Neural cell (in vitro differentiated cells): Measurements from ENCODE around the gene HPF1. TPM values are rescaled to one million over a fixed set of nuclear protein-coding genes. Genes with fewer than 3 reads are reported as not detected.

Experiments used
- H2AFZ ChIP-seq: fragments of 200-600, 300-800 bp; sonication (generic), shearing (Covaris generic); 2 replicates; pipeline ENCODE4 v1.6.0; 2014; ENCODE audit warnings: low read depth, mild to moderate bottlenecking, antibody characterized with exemption, low read length, moderate library complexity
- H3F3A ChIP-seq: fragments of 200-600 bp; shearing (Covaris generic); 2 replicates; pipeline ENCODE4 v1.6.1; 2016; ENCODE audit warnings: mild to moderate bottlenecking, moderate library complexity, mixed read lengths, antibody characterized with exemption, low read length; ENCODE audit not compliant: insufficient read depth, poor library complexity, severe bottlenecking
- H3K27ac ChIP-seq: fragments of 200-600, 300-800 bp; sonication (generic), shearing (Covaris generic); 2 replicates; pipeline ENCODE4 v1.5.1; 2014; ENCODE audit warnings: mild to moderate bottlenecking, low read length, moderate library complexity
- H3K27me3 ChIP-seq: fragments of 300-800, 200-600 bp; sonication (generic), shearing (Covaris generic); 2 replicates; pipeline ENCODE4 v1.6.0; 2014; ENCODE audit warnings: mild to moderate bottlenecking, low read depth, low read length, moderate library complexity; ENCODE audit not compliant: insufficient read depth
- H3K36me3 ChIP-seq: fragments of 300-800, 200-600 bp; sonication (generic), shearing (Covaris generic); 2 replicates; pipeline ENCODE4 v1.5.1; 2014; ENCODE audit warnings: mild to moderate bottlenecking, antibody characterized with exemption, low read length, moderate library complexity; ENCODE audit not compliant: insufficient read depth
- H3K4me2 ChIP-seq: fragments of 300-800, 200-600 bp; sonication (generic), shearing (Covaris generic); 2 replicates; pipeline ENCODE4 v1.6.0; 2014; ENCODE audit warnings: mild to moderate bottlenecking, low read length
- H3K4me3 ChIP-seq: fragments of 300-800, 200-600 bp; sonication (generic), shearing (Covaris generic); 2 replicates; pipeline ENCODE4 v1.5.1; 2014; ENCODE audit warnings: mild to moderate bottlenecking, low read length, moderate library complexity
- H3K79me2 ChIP-seq: fragments of 200-600 bp; shearing (Covaris generic); replicated peaks from 2 replicates; pipeline ENCODE4 v1.6.0; 2014; ENCODE audit warnings: mild to moderate bottlenecking, low read length, moderate library complexity; ENCODE audit not compliant: insufficient read depth
- H3K9ac ChIP-seq: fragments of 300-800, 200-600 bp; sonication (generic), shearing (Covaris generic); 2 replicates; pipeline ENCODE4 v1.6.1; 2016; ENCODE audit warnings: mild to moderate bottlenecking, low read length, mixed read lengths
- H3K9me2 ChIP-seq: fragments of 200-600 bp; shearing (Covaris generic); 2 replicates; pipeline ENCODE4 v1.6.1; 2016; ENCODE audit warnings: mild to moderate bottlenecking, low read length, mixed read lengths; ENCODE audit not compliant: insufficient read depth
- H3K9me3 ChIP-seq: fragments of 200-600, 300-800 bp; sonication (generic), shearing (Covaris generic); 2 replicates; pipeline ENCODE4 v1.6.1; 2016; ENCODE audit warnings: mild to moderate bottlenecking, mixed run types, low read length, moderate library complexity, mixed read lengths
- H4K20me1 ChIP-seq: fragments of 200-600 bp; shearing (Covaris generic); 2 replicates; pipeline ENCODE4 v1.6.1; 2016; ENCODE audit warnings: mild to moderate bottlenecking, mixed run types; ENCODE audit not compliant: insufficient read depth
- CTCF ChIP-seq: fragments of 450-650 bp; IDR thresholded peaks from 2 replicates; pipeline ENCODE4 v1.5.1; 2014; ENCODE audit warnings: antibody characterized with exemption, mild to moderate bottlenecking, moderate library complexity; ENCODE audit not compliant: poor library complexity, severe bottlenecking
- EP300 ChIP-seq: fragments of 450-650 bp; conservative IDR thresholded peaks from 2 replicates; pipeline ENCODE4 v1.6.1; 2014; ENCODE audit warnings: antibody characterized with exemption, mild to moderate bottlenecking, moderate library complexity; ENCODE audit not compliant: poor library complexity, severe bottlenecking
- EZH2 ChIP-seq: fragments of 200-600, 300-800 bp; shearing (Covaris generic), sonication (generic); IDR thresholded peaks from 2 replicates; pipeline ENCODE4 v1.6.1; 2014; ENCODE audit warnings: antibody characterized with exemption, low read length, borderline replicate concordance, mild to moderate bottlenecking; ENCODE audit not compliant: insufficient read depth, poor library complexity, severe bottlenecking
- MXI1 ChIP-seq: fragments of 450-650 bp; conservative IDR thresholded peaks from 2 replicates; pipeline ENCODE4 v1.6.1; 2014; ENCODE audit warnings: antibody characterized with exemption, mild to moderate bottlenecking; ENCODE audit not compliant: poor library complexity, severe bottlenecking
- POLR2AphosphoS5 ChIP-seq: IDR thresholded peaks from 2 replicates; pipeline ENCODE4 v1.6.1; 2012
- RAD21 ChIP-seq: fragments of 450-650 bp; conservative IDR thresholded peaks from 2 replicates; pipeline ENCODE4 v1.6.1; 2014; ENCODE audit warnings: antibody characterized with exemption, mild to moderate bottlenecking, moderate library complexity
- REST ChIP-seq: IDR thresholded peaks from 2 replicates; pipeline ENCODE4 v1.6.1; 2012; ENCODE audit warnings: borderline replicate concordance
- SMC3 ChIP-seq: fragments of 450-650 bp; conservative IDR thresholded peaks from 2 replicates; pipeline ENCODE4 v1.6.1; 2014; ENCODE audit warnings: antibody characterized with exemption, mild to moderate bottlenecking, moderate library complexity; ENCODE audit not compliant: poor library complexity
- TAF1 ChIP-seq: IDR thresholded peaks from 2 replicates; pipeline ENCODE4 v1.6.1; 2012; ENCODE audit warnings: low read depth
- polyA plus RNA-seq: library from polyadenylated mRNA; depleted of rRNA; stranded (reverse); fragments of >200 nt; gene quantifications from 2 replicates; pipeline ENCODE4 v1.2.3, GENCODE V29; 2014

The HPF1 gene
- polyA plus RNA-seq, 1 donor from 2014 or later, result 143 TPM

DNA sequence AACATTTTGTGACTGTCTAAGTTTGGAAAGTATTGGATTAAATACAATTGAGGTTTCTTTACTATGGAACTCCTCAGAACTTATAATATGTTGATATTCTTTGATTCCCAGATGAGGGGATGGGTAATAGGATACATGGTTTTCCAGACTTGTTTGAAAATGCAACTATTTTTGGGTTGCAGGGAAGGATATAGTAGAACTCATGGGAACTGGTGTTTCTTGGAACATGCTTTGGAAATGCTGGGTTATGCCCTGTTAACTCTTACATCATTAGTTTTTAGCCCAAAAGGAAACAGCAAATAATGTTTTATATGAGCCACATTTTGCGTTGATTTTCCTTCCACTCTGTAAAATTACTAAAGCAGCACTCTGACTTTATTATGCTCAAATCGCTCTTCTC, 41.9 kb downstream of the HPF1 start:
- no peak overlapping the region for H3K4me2 ChIP-seq
- no peak overlapping the region for H2AFZ ChIP-seq
- H4K20me1 ChIP-seq, result no peaks in the 10 kb centered on the region
- H3F3A ChIP-seq, result no peaks in the 10 kb centered on the region
- H3K36me3 ChIP-seq, result peaks cover 17% of the 10 kb centered on the region
- H3K4me3 ChIP-seq, result no peak overlapping the region
- H3K9ac ChIP-seq, result no peak overlapping the region
- TF ChIP-seq CTCF (no peak), RAD21 (no peak), REST (no peak), POLR2AphosphoS5 (no peak), TAF1 (no peak), MXI1 (no peak), SMC3 (no peak), EZH2 (no peak), EP300 (no peak)
- H3K9me3 ChIP-seq, result no peaks in the 10 kb centered on the region
- no peaks in the 10 kb centered on the region for H3K79me2 ChIP-seq
- H3K27ac ChIP-seq, result no peak overlapping the region
- H3K9me2 ChIP-seq, result no peaks in the 10 kb centered on the region
- H3K27me3 ChIP-seq, result no peaks in the 10 kb centered on the region

GRCh38 chr4:169707958-169708643, 49.6 kb downstream of the HPF1 start:
- Histone ChIP-seq H3K79me2 (peaks cover 4% of the 10 kb centered on the region), H3K4me3 (no peak overlapping the region), H3K27me3 (no peaks in the 10 kb centered on the region), H4K20me1 (no peaks in the 10 kb centered on the region), H3K9me2 (no peaks in the 10 kb centered on the region), H2AFZ (no peak overlapping the region), H3F3A (no peaks in the 10 kb centered on the region), H3K36me3 (peaks cover 7% of the 10 kb centered on the region), H3K27ac (no peak overlapping the region), H3K9me3 (no peaks in the 10 kb centered on the region), H3K9ac (no peak overlapping the region), H3K4me2 (no peak overlapping the region)
- TF ChIP-seq SMC3, result no peak
- no peak for TF ChIP-seq CTCF
- no peak for TF ChIP-seq TAF1
- no peak for TF ChIP-seq REST
- no peak for TF ChIP-seq MXI1
- no peak for TF ChIP-seq EP300
- TF ChIP-seq POLR2AphosphoS5, result no peak
- TF ChIP-seq EZH2, result no peak
- TF ChIP-seq RAD21, result no peak
